Measurements from ENCODE around the gene PTCH2. TPM values are rescaled to one million over a fixed set of nuclear protein-coding genes. Genes with fewer than 3 reads are reported as not detected.

The PTCH2 gene
- total RNA-seq, 1 donor from 2014 or later: 20.3 TPM

- no peak overlapping the region for H3K4me3 Mint-ChIP-seq (ENCODE audit: unreplicated experiment)
- H3K27me3 Mint-ChIP-seq (ENCODE audit: unreplicated experiment): no peaks in the 10 kb centered on the region
- no peak for TF ChIP-seq CTCF (IDR thresholded peaks at IDR 0.05; ENCODE audit: partially characterized antibody, unreplicated experiment)
- H3K27ac Mint-ChIP-seq (ENCODE audit: unreplicated experiment): no peak overlapping the region
- peaks cover 5% of the 10 kb centered on the region for H3K36me3 Mint-ChIP-seq (ENCODE audit: unreplicated experiment)
- no peaks in the 10 kb centered on the region for H3K9me3 Mint-ChIP-seq (ENCODE audit: unreplicated experiment)
- DNase-seq: no peak
- no peaks in the 10 kb centered on the region for H3K4me1 Mint-ChIP-seq (ENCODE audit: low read depth, unreplicated experiment)
Measured at GRCh38 chr1:44860891-44861425, 17.9 kb upstream of the PTCH2 start.

- no peak for DNase-seq
- no peaks in the 10 kb centered on the region for H3K4me1 Mint-ChIP-seq (ENCODE audit: low read depth, unreplicated experiment)
- no peak overlapping the region for H3K27ac Mint-ChIP-seq (ENCODE audit: unreplicated experiment)
- no peak for TF ChIP-seq CTCF (IDR thresholded peaks at IDR 0.05; ENCODE audit: partially characterized antibody, unreplicated experiment)
- H3K36me3 Mint-ChIP-seq (ENCODE audit: unreplicated experiment): peaks cover 4% of the 10 kb centered on the region
- H3K27me3 Mint-ChIP-seq (ENCODE audit: unreplicated experiment): no peaks in the 10 kb centered on the region
- H3K4me3 Mint-ChIP-seq (ENCODE audit: unreplicated experiment): no peak overlapping the region
- no peaks in the 10 kb centered on the region for H3K9me3 Mint-ChIP-seq (ENCODE audit: unreplicated experiment)
Measured at GRCh38 chr1:44860331-44860730, 17.3 kb upstream of the PTCH2 start.

- H3K36me3 Mint-ChIP-seq (ENCODE audit: unreplicated experiment): peaks cover 4% of the 10 kb centered on the region
- no peak overlapping the region for H3K4me3 Mint-ChIP-seq (ENCODE audit: unreplicated experiment)
Measured at GRCh38 chr1:44857446-44857845, 14.4 kb upstream of the PTCH2 start.

GRCh38 chr1:44855742-44856141 is 12.7 kb upstream of the PTCH2 start:
- H3K27me3 Mint-ChIP-seq (ENCODE audit: unreplicated experiment): peaks cover 3% of the 10 kb centered on the region
- H3K9me3 Mint-ChIP-seq (ENCODE audit: unreplicated experiment): peaks cover 4% of the 10 kb centered on the region
- no peak overlapping the region for H3K27ac Mint-ChIP-seq (ENCODE audit: unreplicated experiment)
- DNase-seq: no peak
- no peak overlapping the region for H3K4me3 Mint-ChIP-seq (ENCODE audit: unreplicated experiment)
- no peak for TF ChIP-seq CTCF (IDR thresholded peaks at IDR 0.05; ENCODE audit: partially characterized antibody, unreplicated experiment)
- H3K4me1 Mint-ChIP-seq (ENCODE audit: low read depth, unreplicated experiment): no peaks in the 10 kb centered on the region
- peaks cover 4% of the 10 kb centered on the region for H3K36me3 Mint-ChIP-seq (ENCODE audit: unreplicated experiment)

More at GRCh38 chr1:44857446-44857845, 14.4 kb upstream of the PTCH2 start:
- peaks cover 2% of the 10 kb centered on the region for H3K9me3 Mint-ChIP-seq (ENCODE audit: unreplicated experiment)
- no peak for DNase-seq
- TF ChIP-seq CTCF (IDR thresholded peaks at IDR 0.05; ENCODE audit: partially characterized antibody, unreplicated experiment): no peak
- no peaks in the 10 kb centered on the region for H3K27me3 Mint-ChIP-seq (ENCODE audit: unreplicated experiment)
- no peak overlapping the region for H3K27ac Mint-ChIP-seq (ENCODE audit: unreplicated experiment)
- no peaks in the 10 kb centered on the region for H3K4me1 Mint-ChIP-seq (ENCODE audit: low read depth, unreplicated experiment)

- H3K4me3 Mint-ChIP-seq (ENCODE audit: unreplicated experiment): no peak overlapping the region
Measured at GRCh38 chr1:44854970-44855369, 11.9 kb upstream of the PTCH2 start.

More at GRCh38 chr1:44854970-44855369, 11.9 kb upstream of the PTCH2 start:
- no peak for DNase-seq
- Mint-ChIP-seq H3K9me3 (ENCODE audit: unreplicated experiment) (peaks cover 4% of the 10 kb centered on the region), H3K36me3 (ENCODE audit: unreplicated experiment) (peaks cover 4% of the 10 kb centered on the region), H3K27ac (ENCODE audit: unreplicated experiment) (no peak overlapping the region), H3K27me3 (ENCODE audit: unreplicated experiment) (peaks cover 3% of the 10 kb centered on the region), H3K4me1 (ENCODE audit: low read depth, unreplicated experiment) (no peaks in the 10 kb centered on the region)
- no peak for TF ChIP-seq CTCF (IDR thresholded peaks at IDR 0.05; ENCODE audit: partially characterized antibody, unreplicated experiment)
